HCT116 (cell line): ENCODE measurements around the gene DDRGK1. TPM values are rescaled to one million over a fixed set of nuclear protein-coding genes. Genes with fewer than 3 reads are reported as not detected.

Experiments used
- ATAC-seq: fragments of 200-7000 bp; cut with Tn5 transposase; 2 replicates; pipeline ENCODE4 v1.9.1; 2020; ENCODE audit warnings: mild to moderate bottlenecking, moderate library complexity
- BruUV-seq: library from RNA; stranded (reverse); fragments of 400-500 nt; replicated peaks from 2 replicates; lab custom pipeline; 2021; lab: Mats Ljungman, UMichigan
- CTCF ChIA-PET: fragments of 300-600 bp; sonication (Branson Sonifier 250); formaldehyde crosslinking; loops from one replicate; lab custom pipeline; 2021; ENCODE audit warnings: antibody characterized with exemption; lab: Charles Lee
- POLR2A ChIA-PET: fragments of 300-600, 350-600 bp; sonication (Branson Sonifier 250); formaldehyde crosslinking; loops from one replicate; lab custom pipeline; 2021; ENCODE audit warnings: antibody characterized with exemption; lab: Charles Lee
- RAD21 ChIA-PET, 2 experiments: fragments of 300-600 bp; sonication (Branson Sonifier 250); formaldehyde crosslinking; loops; one replicate each; lab custom pipeline; 2023; ENCODE audit warnings: low total read pairs in 2 of 2; ENCODE audit not compliant: uncharacterized antibody in 2 of 2, unreplicated experiment in 2 of 2, low non-redundant PET in 1 of 2; lab: Charles Lee
- DNase-seq: peaks from one replicate; pipeline ENCODE4 v3.0.0-alpha.2; 2010; ENCODE audit warnings: low read depth, low spot score
- H2AFZ ChIP-seq: fragments of 200-600 bp; shearing (Covaris generic), sonication (generic); 2 replicates; pipeline ENCODE4 v1.6.1; 2017; ENCODE audit warnings: low read depth, mixed run types, mixed read lengths, antibody characterized with exemption, low read length; ENCODE audit not compliant: poor library complexity, severe bottlenecking
- H3K27ac ChIP-seq: 2 replicates; pipeline ENCODE4 v1.5.1; 2012; ENCODE audit warnings: low read depth, low read length
- H3K27me3 ChIP-seq: fragments of 200-600 bp; sonication (generic); 2 replicates; pipeline ENCODE4 v1.6.1; 2016; ENCODE audit warnings: mixed run types, low read length, mixed read lengths; ENCODE audit not compliant: insufficient read depth
- H3K36me3 ChIP-seq, 2 experiments: fragments of 200-500 bp in 1 of 2; fragments of 200-600 bp in 1 of 2; sonication (Bioruptor generic) in 1 of 2; sonication (generic) in 1 of 2; 2 replicates each; pipeline versions ENCODE4 v1.5.1 to v1.6.1; 2014 to 2016; ENCODE audit warnings: low read length in 2 of 2, inconsistent platforms in 1 of 2, mixed read lengths in 1 of 2, mixed run types in 1 of 2; ENCODE audit not compliant: insufficient read depth in 2 of 2, control insufficient read depth in 1 of 2
- H3K4me1 ChIP-seq, 2 experiments: fragments of 200-600 bp in 1 of 2; sonication (generic) in 1 of 2; 2 replicates each; pipeline versions ENCODE4 v1.5.1 to v1.6.1; 2012 to 2017; ENCODE audit warnings: low read length in 2 of 2, inconsistent platforms in 1 of 2, mild to moderate bottlenecking in 1 of 2, mixed read lengths in 1 of 2, mixed run types in 1 of 2, moderate library complexity in 1 of 2; ENCODE audit not compliant: insufficient read depth in 2 of 2, control insufficient read depth in 1 of 2
- H3K4me2 ChIP-seq: fragments of 200-600 bp; sonication (generic); 2 replicates; pipeline ENCODE4 v1.6.1; 2017; ENCODE audit warnings: mixed run types, low read length, mixed read lengths
- H3K4me3 ChIP-seq, 2 experiments: fragments of 200-600 bp in 1 of 2; sonication (generic) in 1 of 2; replicated peaks in 1 of 2; 2 replicates each; pipeline ENCODE4 v1.5.1; 2011 to 2016; ENCODE audit warnings: low read length in 2 of 2, control low read depth in 1 of 2, low read depth in 1 of 2, mild to moderate bottlenecking in 1 of 2, mixed read lengths in 1 of 2, mixed run types in 1 of 2
- H3K79me2 ChIP-seq: fragments of 200-600 bp; sonication (generic); 2 replicates; pipeline ENCODE4 v1.6.1; 2017; ENCODE audit warnings: mild to moderate bottlenecking, mixed run types, low read length, moderate library complexity, mixed read lengths; ENCODE audit not compliant: insufficient read depth
- H3K9ac ChIP-seq: fragments of 200-600 bp; sonication (generic); 2 replicates; pipeline ENCODE4 v1.6.1; 2016; ENCODE audit warnings: low read length, mixed read lengths
- H3K9me2 ChIP-seq: fragments of 200-600 bp; sonication (generic), shearing (Covaris generic); 2 replicates; pipeline ENCODE4 v1.6.1; 2017; ENCODE audit warnings: mixed run types, mild to moderate bottlenecking, moderate library complexity; ENCODE audit not compliant: insufficient read depth
- H3K9me3 ChIP-seq, 2 experiments: fragments of 200-500 bp in 1 of 2; fragments of 200-600 bp in 1 of 2; sonication (Bioruptor generic) in 1 of 2; sonication (generic) in 1 of 2; 2 replicates each; pipeline ENCODE4 v1.6.1; 2014 to 2017; ENCODE audit warnings: low read length in 2 of 2, mixed read lengths in 2 of 2, inconsistent platforms in 1 of 2, low read depth in 1 of 2, mild to moderate bottlenecking in 1 of 2, mixed run types in 1 of 2, moderate library complexity in 1 of 2; ENCODE audit not compliant: control insufficient read depth in 1 of 2, insufficient read depth in 1 of 2
- H4K20me1 ChIP-seq: fragments of 200-600 bp; sonication (generic), shearing (Covaris generic); 2 replicates; pipeline ENCODE4 v1.6.1; 2017; ENCODE audit warnings: mixed run types, mild to moderate bottlenecking, moderate library complexity; ENCODE audit not compliant: insufficient read depth
- ATF3 ChIP-seq: IDR thresholded peaks from 2 replicates; pipeline ENCODE4 v1.6.1; 2012
- CBX3 ChIP-seq: IDR thresholded peaks from 2 replicates; pipeline ENCODE4 v1.6.1; 2012; ENCODE audit warnings: low read depth
- CEBPB ChIP-seq: IDR thresholded peaks from 2 replicates; pipeline ENCODE4 v1.6.1; 2012; ENCODE audit warnings: low read depth
- EGR1 ChIP-seq: IDR thresholded peaks from 2 replicates; pipeline ENCODE4 v1.6.1; 2012; ENCODE audit warnings: low read depth
- ELF1 ChIP-seq: IDR thresholded peaks from 2 replicates; pipeline ENCODE4 v1.6.1; 2012; ENCODE audit warnings: low read depth, borderline replicate concordance
- EZH2phosphoT487 ChIP-seq: fragments of 200-600 bp; IDR thresholded peaks from 2 replicates; pipeline ENCODE4 v1.6.1; 2018; ENCODE audit warnings: antibody characterized with exemption, borderline replicate concordance
- FOSL1 ChIP-seq: IDR thresholded peaks from 2 replicates; pipeline ENCODE4 v1.6.1; 2012; ENCODE audit warnings: low read depth
- JUND ChIP-seq: IDR thresholded peaks from 2 replicates; pipeline ENCODE4 v1.6.1; 2012
- POLR2A ChIP-seq: IDR thresholded peaks from 2 replicates; pipeline ENCODE4 v1.7.0; 2011; ENCODE audit warnings: borderline replicate concordance; ENCODE audit not compliant: insufficient read depth, insufficient read length; ENCODE audit errors: extremely low read depth
- POLR2AphosphoS5 ChIP-seq: IDR thresholded peaks from 2 replicates; pipeline ENCODE4 v1.6.1; 2011; ENCODE audit warnings: mild to moderate bottlenecking, low read depth, low read length, moderate library complexity
- RAD21 ChIP-seq: IDR thresholded peaks from 2 replicates; pipeline ENCODE4 v1.6.1; 2012; ENCODE audit warnings: low read depth, mild to moderate bottlenecking
- REST ChIP-seq: IDR thresholded peaks from 2 replicates; pipeline ENCODE4 v1.6.1; 2012; ENCODE audit warnings: low read depth
- SIN3A ChIP-seq: IDR thresholded peaks from 2 replicates; pipeline ENCODE4 v1.6.1; 2012; ENCODE audit warnings: low read depth
- SRF ChIP-seq: IDR thresholded peaks from 2 replicates; pipeline ENCODE4 v1.6.1; 2012; ENCODE audit warnings: low read depth
- TCF7L2 ChIP-seq: IDR thresholded peaks from 2 replicates; pipeline ENCODE4 v1.7.0; 2011; ENCODE audit warnings: borderline replicate concordance, inconsistent platforms; ENCODE audit not compliant: insufficient read depth, insufficient read length; ENCODE audit errors: extremely low read depth
- intact Hi-C: fragments of 100-400 bp; cut with micrococcal nuclease; formaldehyde crosslinking; loops from 2 replicates; pipeline ENCODE4 v1.10.0; 2022
- total RNA-seq: library from RNA; stranded (reverse); gene quantifications from one replicate; pipeline ENCODE4 v1.2.1, GENCODE V29; 2021; ENCODE audit not compliant: unreplicated experiment

DDRGK1 gene
- total RNA-seq, 1 experiment from 2014 or later = 45.8 TPM

DNA sequence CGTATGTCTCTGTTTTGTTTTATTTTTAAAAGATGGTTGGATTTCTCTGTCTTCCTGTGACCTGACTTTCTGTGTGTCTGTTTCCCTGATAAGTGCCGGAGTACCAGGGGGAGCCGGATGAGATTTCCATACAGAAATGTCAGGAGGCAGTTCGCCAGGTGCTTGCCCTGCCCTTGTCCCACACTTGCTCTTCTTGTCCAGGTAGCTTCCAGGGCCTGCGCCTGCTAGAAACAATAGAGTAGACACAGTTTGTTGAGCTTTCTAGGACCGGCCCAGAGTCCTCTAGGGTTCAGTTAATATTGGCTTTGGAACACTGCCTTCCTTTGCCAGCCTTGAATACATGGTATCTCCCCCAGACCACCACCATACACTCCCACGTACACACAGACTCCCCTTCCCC, 8.7 kb upstream of the DDRGK1 start:
- H3K27ac ChIP-seq = no peak overlapping the region
- intact Hi-C loops = no loop called here
- peaks cover 56% of the 10 kb centered on the region for H3K79me2 ChIP-seq
- no peak for TF ChIP-seq POLR2AphosphoS5
- TF ChIP-seq CBX3 = no peak
- no peak for TF ChIP-seq POLR2A
- no peak for TF ChIP-seq SIN3A
- no peak for TF ChIP-seq CEBPB
- TF ChIP-seq RAD21 = no peak
- TF ChIP-seq SRF = no peak
- no peak for TF ChIP-seq ATF3
- TF ChIP-seq TCF7L2 = no peak
- no peak for TF ChIP-seq EGR1
- no peak for TF ChIP-seq EZH2phosphoT487
- TF ChIP-seq REST = no peak
- no peak for TF ChIP-seq ELF1
- TF ChIP-seq JUND = no peak
- TF ChIP-seq FOSL1 = no peak
- ATAC-seq (no peak), DNase-seq (no peak)
- H3K36me3 ChIP-seq = peaks cover 6 to 18% of the 10 kb centered on the region in 2 experiments; a peak in 2 of 4 replicates
- no peaks in the 10 kb centered on the region for H3K27me3 ChIP-seq
- ChIA-PET POLR2A (no interaction called here), RAD21 (no interaction called here), CTCF (no interaction called here)
- no peak overlapping the region for H3K9ac ChIP-seq
- no peaks in the 10 kb centered on the region for H3K9me2 ChIP-seq
- H3K4me1 ChIP-seq = peaks cover 8 to 14% of the 10 kb centered on the region in 2 experiments; a peak in 3 of 4 replicates
- no peaks in the 10 kb centered on the region for H4K20me1 ChIP-seq
- H2AFZ ChIP-seq = no peak overlapping the region
- no peak overlapping the region for H3K4me3 ChIP-seq
- no peaks in the 10 kb centered on the region for H3K9me3 ChIP-seq
- no peak overlapping the region for H3K4me2 ChIP-seq
- no TSS peak for BruUV-seq
